Activated CD8-positive, alpha-beta memory T cell treated with anti-CD3 and anti-CD28 coated beads for 4 hours (primary cell): ENCODE measurements around the gene BRIP1.

Experiments
- DNase-seq, 2 donors: peaks; one replicate each; pipeline ENCODE4 v3.0.0-alpha.2; 2020; ENCODE audit warnings: low read depth in 2 of 2

The BRIP1 gene

GRCh38 chr17:61631800-61632199 is 231.5 kb downstream of the BRIP1 start:
- no peak for DNase-seq
